ENCODE measurements around the gene NDST4.

The NDST4 gene

GRCh38 chr4:114807357-114807756 is 306.1 kb downstream of the NDST4 start:
- Histone ChIP-seq H3K14ac (ENCODE audit: low read length) (no peak overlapping the region), H3K4ac (ENCODE audit: low read length) (no peak overlapping the region), H3K4me3 (ENCODE audit: low read length in 2 of 2) (no peak overlapping the region), H3K4me2 (ENCODE audit: insufficient read depth, low read length, poor library complexity, severe bottlenecking) (no peak overlapping the region), H3K23ac (ENCODE audit: low read depth, low read length, poor library complexity) (no peak overlapping the region), H4K91ac (ENCODE audit: low read depth, low read length, poor library complexity) (no peak overlapping the region), H3K27me3 (ENCODE audit: control insufficient read depth in 3 of 3, insufficient read depth in 3 of 3, low read depth in 1 of 3, low read length in 3 of 3) (no peaks in the 10 kb centered on the region), H4K8ac (ENCODE audit: low read depth, low read length) (no peak overlapping the region), H3K36me3 (replicated peaks in 1 of 2; ENCODE audit: control insufficient read depth in 2 of 2, insufficient read depth in 2 of 2, low read length in 2 of 2) (no peaks in the 10 kb centered on the region), H2BK15ac (ENCODE audit: low read length) (no peak overlapping the region), H3K18ac (ENCODE audit: low read length) (peak overlapping the region; percentile 1), H2BK5ac (ENCODE audit: low read length) (peak overlapping the region; percentile 32), H3K27ac (replicated peaks; ENCODE audit: low read length) (no peak overlapping the region), H3K4me1 (ENCODE audit: control insufficient read depth in 2 of 2, insufficient read depth in 1 of 2, low read depth in 1 of 2, low read length in 2 of 2) (no peaks in the 10 kb centered on the region), H2AK5ac (ENCODE audit: low read depth, low read length) (no peak overlapping the region), H3K79me1 (ENCODE audit: low read depth, low read length) (no peaks in the 10 kb centered on the region), H2BK12ac (ENCODE audit: low read length) (no peak overlapping the region), H3K9me3 (replicated peaks in 1 of 2; ENCODE audit: control insufficient read depth in 2 of 2, insufficient read depth in 1 of 2, low read depth in 1 of 2, low read length in 2 of 2) (no peaks in the 10 kb centered on the region), H2BK120ac (ENCODE audit: low read depth, low read length) (no peak overlapping the region), H2AFZ (ENCODE audit: low read length) (peak overlapping the region; percentile 18), H3K9ac (ENCODE audit: low read depth, low read length, poor library complexity) (no peak overlapping the region)
- DNase-seq (ENCODE audit: low spot score) = no peak
- no CpG with 5 or more reads among the region's 8 CpGs for WGBS, 2 donors (ENCODE audit: extremely low coverage in 2 of 2, insufficient read length in 2 of 2, insufficient replicate concordance in 1 of 2)

GRCh38 chr4:114791976-114792375 is 321.4 kb downstream of the NDST4 start:
- Histone ChIP-seq H3K18ac (ENCODE audit: low read length) (no peak overlapping the region), H3K79me1 (ENCODE audit: low read depth, low read length) (no peaks in the 10 kb centered on the region), H2BK12ac (ENCODE audit: low read length) (no peak overlapping the region), H3K9me3 (replicated peaks in 1 of 2; ENCODE audit: control insufficient read depth in 2 of 2, insufficient read depth in 1 of 2, low read depth in 1 of 2, low read length in 2 of 2) (no peaks in the 10 kb centered on the region), H3K14ac (ENCODE audit: low read length) (no peak overlapping the region), H3K27me3 (ENCODE audit: control insufficient read depth in 3 of 3, insufficient read depth in 3 of 3, low read depth in 1 of 3, low read length in 3 of 3) (no peaks in the 10 kb centered on the region), H2AK5ac (ENCODE audit: low read depth, low read length) (no peak overlapping the region), H3K4ac (ENCODE audit: low read length) (no peak overlapping the region), H3K4me2 (ENCODE audit: insufficient read depth, low read length, poor library complexity, severe bottlenecking) (no peak overlapping the region), H3K23ac (ENCODE audit: low read depth, low read length, poor library complexity) (no peak overlapping the region), H2BK120ac (ENCODE audit: low read depth, low read length) (no peak overlapping the region), H3K27ac (replicated peaks; ENCODE audit: low read length) (peak overlapping the region; percentile 44), H3K4me3 (ENCODE audit: low read length in 2 of 2) (no peak overlapping the region), H2BK15ac (ENCODE audit: low read length) (no peak overlapping the region), H2AFZ (ENCODE audit: low read length) (peak overlapping the region; percentile 14), H2BK5ac (ENCODE audit: low read length) (no peak overlapping the region), H4K8ac (ENCODE audit: low read depth, low read length) (no peak overlapping the region), H3K4me1 (ENCODE audit: control insufficient read depth in 2 of 2, insufficient read depth in 1 of 2, low read depth in 1 of 2, low read length in 2 of 2) (peaks cover 0 to 3% of the 10 kb centered on the region in 2 donors), H4K91ac (ENCODE audit: low read depth, low read length, poor library complexity) (no peak overlapping the region), H3K36me3 (replicated peaks in 1 of 2; ENCODE audit: control insufficient read depth in 2 of 2, insufficient read depth in 2 of 2, low read length in 2 of 2) (no peaks in the 10 kb centered on the region), H3K9ac (ENCODE audit: low read depth, low read length, poor library complexity) (no peak overlapping the region)
- no CpG with 5 or more reads among the region's 5 CpGs for WGBS, 2 donors (ENCODE audit: extremely low coverage in 2 of 2, insufficient read length in 2 of 2, insufficient replicate concordance in 1 of 2)
- no peak for DNase-seq (ENCODE audit: low spot score)

DNA sequence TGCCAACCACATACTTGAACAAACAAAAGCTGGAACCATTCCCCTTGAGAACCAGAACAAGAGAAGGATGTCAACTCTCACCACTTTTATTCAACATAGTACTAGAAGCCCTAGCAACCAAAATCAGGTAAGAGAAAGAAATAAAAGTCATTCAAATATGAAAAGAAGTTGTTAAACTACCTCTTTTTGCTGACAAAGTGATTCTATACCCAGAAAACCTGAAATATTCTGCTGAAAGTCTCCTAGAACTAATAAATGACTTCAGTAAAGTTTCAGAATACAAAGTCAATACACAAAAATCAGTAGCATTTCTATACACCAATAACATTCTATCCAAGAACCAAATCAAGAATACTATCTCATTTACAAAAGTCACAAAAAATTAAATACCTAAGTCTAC is 327.9 kb downstream of the NDST4 start:
- no peak overlapping the region for H3K4ac ChIP-seq (ENCODE audit: low read length)
- no peak overlapping the region for H2BK12ac ChIP-seq (ENCODE audit: low read length)

GRCh38 chr4:114783215-114783595 is 330.2 kb downstream of the NDST4 start:
- Histone ChIP-seq H2BK5ac (ENCODE audit: low read length) (no peak overlapping the region), H4K8ac (ENCODE audit: low read depth, low read length) (no peak overlapping the region), H3K27me3 (ENCODE audit: control insufficient read depth in 3 of 3, insufficient read depth in 3 of 3, low read depth in 1 of 3, low read length in 3 of 3) (no peaks in the 10 kb centered on the region), H2BK12ac (ENCODE audit: low read length) (no peak overlapping the region), H3K9me3 (replicated peaks in 1 of 2; ENCODE audit: control insufficient read depth in 2 of 2, insufficient read depth in 1 of 2, low read depth in 1 of 2, low read length in 2 of 2) (no peaks in the 10 kb centered on the region), H2BK15ac (ENCODE audit: low read length) (no peak overlapping the region), H3K79me1 (ENCODE audit: low read depth, low read length) (no peaks in the 10 kb centered on the region), H4K91ac (ENCODE audit: low read depth, low read length, poor library complexity) (no peak overlapping the region), H3K18ac (ENCODE audit: low read length) (no peak overlapping the region), H3K9ac (ENCODE audit: low read depth, low read length, poor library complexity) (no peak overlapping the region), H3K4me2 (ENCODE audit: insufficient read depth, low read length, poor library complexity, severe bottlenecking) (no peak overlapping the region), H3K4me3 (ENCODE audit: low read length in 2 of 2) (no peak overlapping the region), H3K27ac (replicated peaks; ENCODE audit: low read length) (no peak overlapping the region), H3K4ac (ENCODE audit: low read length) (no peak overlapping the region), H2AFZ (ENCODE audit: low read length) (peak overlapping the region; percentile 10), H3K36me3 (replicated peaks in 1 of 2; ENCODE audit: control insufficient read depth in 2 of 2, insufficient read depth in 2 of 2, low read length in 2 of 2) (no peaks in the 10 kb centered on the region), H3K14ac (ENCODE audit: low read length) (no peak overlapping the region), H3K4me1 (ENCODE audit: control insufficient read depth in 2 of 2, insufficient read depth in 1 of 2, low read depth in 1 of 2, low read length in 2 of 2) (peaks cover 3 to 8% of the 10 kb centered on the region in 2 donors), H2AK5ac (ENCODE audit: low read depth, low read length) (no peak overlapping the region), H3K23ac (ENCODE audit: low read depth, low read length, poor library complexity) (no peak overlapping the region), H2BK120ac (ENCODE audit: low read depth, low read length) (no peak overlapping the region)
- DNase-seq (ENCODE audit: low spot score) = no peak
- WGBS, 2 donors (ENCODE audit: extremely low coverage in 2 of 2, insufficient read length in 2 of 2, insufficient replicate concordance in 1 of 2) = no CpG with 5 or more reads among the region's 3 CpGs

More for the DNA sequence above, 327.9 kb downstream of the NDST4 start:
- Histone ChIP-seq H3K14ac (ENCODE audit: low read length) (no peak overlapping the region), H3K4me2 (ENCODE audit: insufficient read depth, low read length, poor library complexity, severe bottlenecking) (no peak overlapping the region), H3K18ac (ENCODE audit: low read length) (no peak overlapping the region), H3K4me1 (ENCODE audit: control insufficient read depth in 2 of 2, insufficient read depth in 1 of 2, low read depth in 1 of 2, low read length in 2 of 2) (peaks cover 3 to 8% of the 10 kb centered on the region in 2 donors), H2AK5ac (ENCODE audit: low read depth, low read length) (no peak overlapping the region), H3K4me3 (ENCODE audit: low read length in 2 of 2) (no peak overlapping the region), H3K27ac (replicated peaks; ENCODE audit: low read length) (no peak overlapping the region), H4K8ac (ENCODE audit: low read depth, low read length) (no peak overlapping the region), H2AFZ (ENCODE audit: low read length) (no peak overlapping the region), H3K36me3 (replicated peaks in 1 of 2; ENCODE audit: control insufficient read depth in 2 of 2, insufficient read depth in 2 of 2, low read length in 2 of 2) (no peaks in the 10 kb centered on the region), H3K9me3 (replicated peaks in 1 of 2; ENCODE audit: control insufficient read depth in 2 of 2, insufficient read depth in 1 of 2, low read depth in 1 of 2, low read length in 2 of 2) (no peaks in the 10 kb centered on the region), H3K79me1 (ENCODE audit: low read depth, low read length) (no peaks in the 10 kb centered on the region), H2BK15ac (ENCODE audit: low read length) (no peak overlapping the region), H2BK120ac (ENCODE audit: low read depth, low read length) (no peak overlapping the region), H3K9ac (ENCODE audit: low read depth, low read length, poor library complexity) (no peak overlapping the region), H2BK5ac (ENCODE audit: low read length) (no peak overlapping the region), H3K23ac (ENCODE audit: low read depth, low read length, poor library complexity) (no peak overlapping the region), H3K27me3 (ENCODE audit: control insufficient read depth in 3 of 3, insufficient read depth in 3 of 3, low read depth in 1 of 3, low read length in 3 of 3) (no peaks in the 10 kb centered on the region), H4K91ac (ENCODE audit: low read depth, low read length, poor library complexity) (no peak overlapping the region)
- DNase-seq (ENCODE audit: low spot score) = no peak

Data from neuronal stem cell (in vitro differentiated cells).